HepG2 (cell line): ENCODE data around the gene SYCE1L. TPM values are rescaled to one million over a fixed set of nuclear protein-coding genes. Genes with fewer than 3 reads are reported as not detected.

Experiments
- BHLHE40 ChIP-seq: IDR thresholded peaks from 2 replicates; pipeline ENCODE4 v1.6.1; 2011; ENCODE audit warnings: low read length, improper control_type of control experiment
- CC2D1A ChIP-seq: sonication (generic); formaldehyde crosslinking; IDR thresholded peaks from 2 replicates; pipeline ENCODE4 v1.8.1; 2023; ENCODE audit warnings: mild to moderate bottlenecking, missing genetic modification reagents
- EED ChIP-seq: sonication (generic); formaldehyde crosslinking; IDR thresholded peaks from 2 replicates; pipeline ENCODE4 v1.5.0; 2020; ENCODE audit warnings: mild to moderate bottlenecking, missing genetic modification reagents
- ESRRA ChIP-seq: sonication (generic); formaldehyde crosslinking; IDR thresholded peaks from 2 replicates; pipeline ENCODE4 v1.5.1; 2020; ENCODE audit warnings: mild to moderate bottlenecking, low read depth, missing genetic modification reagents
- GATAD1 ChIP-seq: IDR thresholded peaks from 2 replicates; pipeline ENCODE4 v1.6.1; 2016; ENCODE audit warnings: missing genetic modification reagents, missing compliant biosample characterization
- GRHL1 ChIP-seq: sonication (generic); formaldehyde crosslinking; conservative IDR thresholded peaks from 2 replicates; pipeline ENCODE4 v1.8.0; 2022; ENCODE audit warnings: missing genetic modification reagents
- MBD4 ChIP-seq: IDR thresholded peaks from 2 replicates; pipeline ENCODE4 v1.6.1; 2012; ENCODE audit warnings: low read length, inconsistent platforms, borderline replicate concordance
- NFAT5 ChIP-seq: sonication (generic); formaldehyde crosslinking; IDR thresholded peaks from 2 replicates; pipeline ENCODE4 v1.4.0; 2020; ENCODE audit warnings: missing genetic modification reagents
- RARG ChIP-seq: sonication (generic); formaldehyde crosslinking; IDR thresholded peaks from 2 replicates; pipeline ENCODE4 v1.4.0; 2020; ENCODE audit warnings: low read depth, mild to moderate bottlenecking, missing genetic modification reagents
- SAFB2 ChIP-seq: sonication (generic); formaldehyde crosslinking; IDR thresholded peaks from 2 replicates; pipeline ENCODE4 v1.5.1; 2020; ENCODE audit warnings: missing genetic modification reagents, low read depth, mild to moderate bottlenecking, borderline replicate concordance
- SNAI1 ChIP-seq: sonication (generic); formaldehyde crosslinking; IDR thresholded peaks from 2 replicates; pipeline ENCODE4 v1.5.0; 2020; ENCODE audit warnings: mild to moderate bottlenecking, missing genetic modification reagents, borderline replicate concordance
- SRY ChIP-seq: sonication (generic); formaldehyde crosslinking; IDR thresholded peaks from 2 replicates; pipeline ENCODE4 v1.8.0; 2022; ENCODE audit warnings: mild to moderate bottlenecking, missing genetic modification reagents
- SUZ12 ChIP-seq: fragments of 150-350 bp; IDR thresholded peaks from 2 replicates; pipeline ENCODE4 v1.6.1; 2014; ENCODE audit warnings: low read depth, low read length
- THRA ChIP-seq: sonication (generic); formaldehyde crosslinking; IDR thresholded peaks from 2 replicates; pipeline ENCODE4 v1.4.0; 2020; ENCODE audit warnings: missing genetic modification reagents, borderline replicate concordance
- ZNF275 ChIP-seq: sonication (generic); formaldehyde crosslinking; IDR thresholded peaks from 2 replicates; pipeline ENCODE4 v1.8.0; 2022; ENCODE audit warnings: missing genetic modification reagents, mild to moderate bottlenecking, inconsistent platforms, borderline replicate concordance
- ZNF614 ChIP-seq: IDR thresholded peaks from 2 replicates; pipeline ENCODE4 v1.6.1; 2018; ENCODE audit warnings: missing biosample characterization, missing genetic modification reagents, inconsistent platforms, borderline replicate concordance
- ZNF75D ChIP-seq: sonication (generic); formaldehyde crosslinking; IDR thresholded peaks from 2 replicates; pipeline ENCODE4 v1.8.1; 2023; ENCODE audit warnings: missing genetic modification reagents, mild to moderate bottlenecking, borderline replicate concordance
- polyA plus RNA-seq, 8 experiments: library from polyadenylated mRNA; depleted of rRNA in 3 of 8; stranded (reverse) in 7 of 8; unstranded in 1 of 8; fragments of >200 nt; fragmentation: Illumina TruSeq in 4 of 8; extraction: Trizol in 4 of 8; gene quantifications; 2 replicates each; pipeline versions ENCODE4 v1.2.1 to v1.2.3, GENCODE V29; 2011 to 2016; ENCODE audit warnings: low read depth in 4 of 8, missing spikeins in 1 of 8, mixed read lengths in 1 of 8; ENCODE audit not compliant: insufficient read depth in 1 of 8
- total RNA-seq, 5 experiments: library from RNA; depleted of rRNA; stranded (reverse); fragments of >200 nt; fragmentation: Illumina TruSeq; extraction: Trizol; gene quantifications; 2 replicates each; pipeline ENCODE4 v1.2.3, GENCODE V29; 2016; ENCODE audit warnings: low read depth in 1 of 5

SYCE1L gene
- total and polyA plus RNA-seq, 2 of the 13 experiments (the other 11 are each of a cell fraction or from before 2014, with no cell fraction given), result 0.22 TPM; not detected in 1

- TF ChIP-seq CC2D1A (CRISPR knock-in tag) (no peak), SRY (no peak; the same call in 1 of the 2 replicates), GRHL1 (CRISPR knock-in tag) (no peak), ZNF275 (CRISPR knock-in tag) (no peak), MBD4 (no peak), NFAT5 (CRISPR knock-in tag) (peak; percentile 43; the same call in 1 of the 2 replicates), ZNF614 (CRISPR knock-in tag) (no peak), SNAI1 (CRISPR knock-in tag) (no peak), GATAD1 (CRISPR knock-in tag) (no peak), EED (CRISPR knock-in tag) (no peak), THRA (CRISPR knock-in tag) (no peak), ZNF75D (CRISPR knock-in tag) (no peak), BHLHE40 (no peak), SAFB2 (no peak), ESRRA (CRISPR knock-in tag) (no peak), RARG (no peak), SUZ12 (no peak)
Observed at GRCh38 chr16:77190190-77190477, 9.1 kb upstream of the SYCE1L start (continued).
